ENCODE data around the gene DAGLA. TPM values are rescaled to one million over a fixed set of nuclear protein-coding genes. Genes with fewer than 3 reads are reported as not detected.

The DAGLA gene
- total and polyA plus RNA-seq, 2 of the 13 experiments (the other 11 are each of a cell fraction or from before 2014, with no cell fraction given), result 2.6 to 3.9 TPM

GRCh38 chr11:61771195-61771894, 91.2 kb downstream of the DAGLA start:
- Histone ChIP-seq H3K4me2 (ENCODE audit: low read depth, low read length) (no peak overlapping the region), H3K27ac (ENCODE audit: extremely low read length, insufficient read depth, low read length) (peak overlapping the region; percentile 61), H3K36me3 (replicated peaks in 1 of 2; ENCODE audit: control insufficient read depth in 1 of 2, insufficient read depth in 2 of 2, low read length in 2 of 2) (peaks cover 4 to 6% of the 10 kb centered on the region in 2 experiments; a peak in 3 of 5 replicates), H3K4me3 (replicated peaks in 1 of 3; ENCODE audit: insufficient read depth in 1 of 3, low read depth in 2 of 3, low read length in 3 of 3) (no peak overlapping the region), H3K9ac (ENCODE audit: insufficient read depth, low read depth, low read length) (peak overlapping the region; percentile 22; the same call in 1 of the 2 replicates), H3K4me1 (ENCODE audit: insufficient read depth, low read length) (peaks cover 65% of the 10 kb centered on the region), H3K27me3 (ENCODE audit: control insufficient read depth in 1 of 2, insufficient read depth in 2 of 2, low read length in 2 of 2) (no peaks in the 10 kb centered on the region; a peak in 1 of 5 replicates), H3K9me3 (ENCODE audit: low read length) (no peaks in the 10 kb centered on the region), H2AFZ (ENCODE audit: low read length) (no peak overlapping the region), H4K20me1 (ENCODE audit: insufficient read depth, low read length) (no peaks in the 10 kb centered on the region), H3K79me2 (ENCODE audit: insufficient read depth, low read length) (no peaks in the 10 kb centered on the region)
- ChIA-PET POLR2A (interaction anchor here (1.6 kb wide), 1 partner anchor 22 kb away, joined by 13 read pairs; no protein-coding TSS in a partner anchor), CTCF (ENCODE audit: low intra/inter-chr PET ratio, low total read pairs) (no interaction called here)
- BruUV-seq (replicated peaks), result no TSS peak
- in situ Hi-C loops (cut with HindIII; ENCODE audit: extremely low pct_ligation_motif_present, low pct_unique_long_range_greater_than_20kb) (no loop called here), intact Hi-C loops (cut with micrococcal nuclease; ENCODE audit: unreplicated experiment) (no loop called here)
- ATAC-seq, result no peak
- DNase-seq (ENCODE audit: low spot score), result no peak
- 0 out of 2 replicates have a peak, but pooled peaks have one; percentile 52 for TF ChIP-seq HNRNPL (IDR thresholded peaks at IDR 0.05; ENCODE audit: low read depth, low read length)
- no peak for TF ChIP-seq ZBTB39 (CRISPR knock-in tag; IDR thresholded peaks at IDR 0.05)
- TF ChIP-seq ZNF607 (CRISPR knock-in tag; IDR thresholded peaks at IDR 0.05; ENCODE audit: borderline replicate concordance), result no peak
- no peak for TF ChIP-seq ZNF510 (CRISPR knock-in tag; IDR thresholded peaks at IDR 0.05; ENCODE audit: low read depth)
- no peak for TF ChIP-seq TEAD2 (CRISPR knock-in tag; IDR thresholded peaks at IDR 0.05)
- no peak for TF ChIP-seq THAP9 (CRISPR knock-in tag; IDR thresholded peaks at IDR 0.05; ENCODE audit: borderline replicate concordance)
- peak; percentile 52 for TF ChIP-seq ZFP36 (IDR thresholded peaks at IDR 0.05; ENCODE audit: borderline replicate concordance, low read depth, low read length, partially characterized antibody)
- TF ChIP-seq TFDP2 (CRISPR knock-in tag; IDR thresholded peaks at IDR 0.05), result no peak
- no peak for TF ChIP-seq ZNF530 (CRISPR knock-in tag; IDR thresholded peaks at IDR 0.05; ENCODE audit: low read depth)
- no peak for TF ChIP-seq CBX5 (CRISPR knock-in tag; IDR thresholded peaks at IDR 0.05; ENCODE audit: borderline replicate concordance)
- no peak for TF ChIP-seq SIX1 (CRISPR knock-in tag; IDR thresholded peaks at IDR 0.05; ENCODE audit: borderline replicate concordance)
- no peak for FAIRE-seq
- 99% methylated on average over 11 of the region's 15 CpGs for WGBS (ENCODE audit: low lambda C conversion rate)
